OCI-LY1 (cell line): ENCODE results near the gene TBXAS1.
"Not testable (repeated sequence)": the region's sequence is repeated elsewhere in the genome, so short reads cannot be mapped to it uniquely, and the experiment has no call there.

Experiments used
- H2AFZ ChIP-seq: fragments of 200-600 bp; sonication (generic), shearing (Covaris generic); 2 replicates; pipeline ENCODE4 v1.6.0; 2014; ENCODE audit warnings: antibody characterized with exemption, mild to moderate bottlenecking, low read length
- H3F3A ChIP-seq: fragments of 200-600 bp; sonication (generic), shearing (Covaris generic); 2 replicates; pipeline ENCODE4 v1.6.0; 2014; ENCODE audit warnings: mild to moderate bottlenecking, antibody characterized with exemption, low read length, moderate library complexity; ENCODE audit not compliant: insufficient read depth
- H3K27ac ChIP-seq: fragments of 200-600 bp; sonication (generic); 2 replicates; pipeline ENCODE4 v1.5.1; 2014; ENCODE audit warnings: low read length, mixed run types, mild to moderate bottlenecking, low read depth; ENCODE audit not compliant: poor library complexity, severe bottlenecking
- H3K27me3 ChIP-seq: fragments of 200-600 bp; sonication (generic); 2 replicates; pipeline ENCODE4 v1.6.0; 2014; ENCODE audit warnings: antibody characterized with exemption, mild to moderate bottlenecking, low read length, moderate library complexity; ENCODE audit not compliant: insufficient read depth
- H3K36me3 ChIP-seq: fragments of 200-600 bp; sonication (generic); 2 replicates; pipeline ENCODE4 v1.6.1; 2014; ENCODE audit warnings: mild to moderate bottlenecking, antibody characterized with exemption, low read length, moderate library complexity, mixed read lengths; ENCODE audit not compliant: insufficient read depth
- H3K4me1 ChIP-seq: fragments of 200-600 bp; sonication (generic); 2 replicates; pipeline ENCODE4 v1.5.1; 2014; ENCODE audit warnings: mild to moderate bottlenecking, low read length, moderate library complexity; ENCODE audit not compliant: insufficient read depth, severe bottlenecking
- H3K4me2 ChIP-seq: fragments of 200-600 bp; sonication (generic), shearing (Covaris generic); 2 replicates; pipeline ENCODE4 v1.6.1; 2014; ENCODE audit warnings: low read length
- H3K4me3 ChIP-seq: fragments of 200-600 bp; sonication (generic); 2 replicates; pipeline ENCODE4 v1.5.1; 2014; ENCODE audit warnings: low read length, low read depth, mild to moderate bottlenecking, mixed read lengths; ENCODE audit not compliant: poor library complexity, severe bottlenecking
- H3K79me2 ChIP-seq: fragments of 200-600 bp; shearing (Covaris generic); 2 replicates; pipeline ENCODE4 v1.6.1; 2016; ENCODE audit warnings: mixed run types, low read length, mixed read lengths; ENCODE audit not compliant: insufficient read depth
- H3K9ac ChIP-seq: fragments of 200-600 bp; sonication (generic), shearing (Covaris generic); 2 replicates; pipeline ENCODE4 v1.6.1; 2014; ENCODE audit warnings: mild to moderate bottlenecking, low read length, mixed read lengths
- H3K9me2 ChIP-seq: fragments of 200-600 bp; sonication (generic), shearing (Covaris generic); 2 replicates; pipeline ENCODE4 v1.6.1; 2014; ENCODE audit warnings: low read depth, mild to moderate bottlenecking, low read length, mixed read lengths
- H3K9me3 ChIP-seq: fragments of 200-600 bp; shearing (Covaris generic); 2 replicates; pipeline ENCODE4 v1.6.1; 2014; ENCODE audit warnings: low read length, mixed read lengths
- H4K20me1 ChIP-seq: fragments of 200-600 bp; sonication (generic), shearing (Covaris generic); 2 replicates; pipeline ENCODE4 v1.6.0; 2016; ENCODE audit warnings: mild to moderate bottlenecking, low read length; ENCODE audit not compliant: insufficient read depth
- CTCF ChIP-seq: fragments of 200-600 bp; sonication (generic), shearing (Covaris generic); IDR thresholded peaks from 2 replicates; pipeline ENCODE4 v1.5.1; 2017; ENCODE audit warnings: mild to moderate bottlenecking, antibody characterized with exemption, low read length, moderate library complexity, mixed read lengths
- EZH2 ChIP-seq: fragments of 200-600 bp; sonication (generic), shearing (Covaris generic); IDR thresholded peaks from 2 replicates; pipeline ENCODE4 v1.8.0; 2017; ENCODE audit warnings: borderline replicate concordance, mixed run types, mild to moderate bottlenecking, antibody characterized with exemption, low read length, moderate library complexity, mixed read lengths

The TBXAS1 gene

GRCh38 chr7:139842401-139843210 is 13.5 kb downstream of the TBXAS1 start:
- no peaks in the 10 kb centered on the region for H4K20me1 ChIP-seq
- no peaks in the 10 kb centered on the region for H3K9me3 ChIP-seq
- H3K9ac ChIP-seq, result no peak overlapping the region
- H3K79me2 ChIP-seq, result no peaks in the 10 kb centered on the region
- no peaks in the 10 kb centered on the region for H3K4me1 ChIP-seq
- no peak overlapping the region for H3K27ac ChIP-seq
- no peak for TF ChIP-seq EZH2
- no peak for TF ChIP-seq CTCF
- H3K4me3 ChIP-seq, result no peak overlapping the region
- H3K27me3 ChIP-seq, result peaks cover 3% of the 10 kb centered on the region; the same call in 1 of the 2 replicates
- no peaks in the 10 kb centered on the region for H3K36me3 ChIP-seq
- H3K9me2 ChIP-seq, result no peaks in the 10 kb centered on the region
- no peak overlapping the region for H2AFZ ChIP-seq
- no peaks in the 10 kb centered on the region for H3F3A ChIP-seq
- H3K4me2 ChIP-seq, result no peak overlapping the region

GRCh38 chr7:139843211-139843537 is 14.1 kb downstream of the TBXAS1 start:
- H2AFZ ChIP-seq, H3K4me1 ChIP-seq, H3F3A ChIP-seq, H3K9me3 ChIP-seq, H3K9me2 ChIP-seq, H3K27me3 ChIP-seq, H3K36me3 ChIP-seq, H3K4me2 ChIP-seq, H3K79me2 ChIP-seq, H3K9ac ChIP-seq, H3K4me3 ChIP-seq, H3K27ac ChIP-seq, H4K20me1 ChIP-seq: not testable (repeated sequence)

- Histone ChIP-seq H3K9me2 (no peaks in the 10 kb centered on the region), H3K36me3 (no peaks in the 10 kb centered on the region), H2AFZ (no peak overlapping the region), H3K79me2 (no peaks in the 10 kb centered on the region), H4K20me1 (no peaks in the 10 kb centered on the region), H3K4me3 (no peak overlapping the region), H3F3A (no peaks in the 10 kb centered on the region), H3K4me2 (no peak overlapping the region), H3K27ac (no peak overlapping the region), H3K27me3 (peaks cover 3% of the 10 kb centered on the region; the same call in 1 of the 2 replicates), H3K9ac (no peak overlapping the region), H3K9me3 (no peaks in the 10 kb centered on the region), H3K4me1 (no peaks in the 10 kb centered on the region)
- TF ChIP-seq CTCF (no peak), EZH2 (no peak)
Measured at GRCh38 chr7:139844779-139845442, 15.8 kb downstream of the TBXAS1 start.

- no peaks in the 10 kb centered on the region for H3K79me2 ChIP-seq
- no peaks in the 10 kb centered on the region for H3K4me1 ChIP-seq
- H3K4me2 ChIP-seq, result no peak overlapping the region
- TF ChIP-seq EZH2, result no peak
- H3K4me3 ChIP-seq, result no peak overlapping the region
- no peaks in the 10 kb centered on the region for H3K9me3 ChIP-seq
- H2AFZ ChIP-seq, result no peak overlapping the region
- no peaks in the 10 kb centered on the region for H3K36me3 ChIP-seq
- H3K9me2 ChIP-seq, result no peaks in the 10 kb centered on the region
- H4K20me1 ChIP-seq, result no peaks in the 10 kb centered on the region
- H3K27me3 ChIP-seq, result peaks cover 3% of the 10 kb centered on the region; the same call in 1 of the 2 replicates
- H3K27ac ChIP-seq, result no peak overlapping the region
- no peaks in the 10 kb centered on the region for H3F3A ChIP-seq
- H3K9ac ChIP-seq, result no peak overlapping the region
Measured at GRCh38 chr7:139845443-139845805, 16.4 kb downstream of the TBXAS1 start.
